Hepatocyte (in vitro differentiated cells): ENCODE data around the gene SLC17A9. TPM values are rescaled to one million over a fixed set of nuclear protein-coding genes. Genes with fewer than 3 reads are reported as not detected.

Source experiments
- DNase-seq: peaks from one replicate; pipeline ENCODE4 v3.0.0-alpha.2; 2016; ENCODE audit warnings: low spot score
- H2AFZ ChIP-seq: fragments of 200-600 bp; sonication (generic); 2 replicates; pipeline ENCODE4 v1.6.0; 2016; ENCODE audit warnings: antibody characterized with exemption, mild to moderate bottlenecking
- H3K27ac ChIP-seq: fragments of 200-600 bp; sonication (generic); 2 replicates; pipeline ENCODE4 v1.5.1; 2016; ENCODE audit warnings: mild to moderate bottlenecking
- H3K27me3 ChIP-seq: fragments of 200-600 bp; sonication (generic); 2 replicates; pipeline ENCODE4 v1.6.1; 2016
- H3K36me3 ChIP-seq: fragments of 200-600 bp; sonication (generic); replicated peaks from 2 replicates; pipeline ENCODE4 v1.5.1; 2016; ENCODE audit warnings: low read depth; ENCODE audit not compliant: insufficient read depth
- H3K4me1 ChIP-seq: fragments of 200-600 bp; sonication (generic); 2 replicates; pipeline ENCODE4 v1.5.1; 2016; ENCODE audit warnings: mild to moderate bottlenecking, moderate library complexity; ENCODE audit not compliant: insufficient read depth
- H3K4me2 ChIP-seq: fragments of 200-600 bp; sonication (generic); 2 replicates; pipeline ENCODE4 v1.6.0; 2016
- H3K4me3 ChIP-seq: fragments of 200-600 bp; sonication (generic); 2 replicates; pipeline ENCODE4 v1.5.1; 2016; ENCODE audit warnings: mild to moderate bottlenecking
- H3K79me2 ChIP-seq: fragments of 200-600 bp; sonication (generic); 2 replicates; pipeline ENCODE4 v1.6.0; 2017; ENCODE audit warnings: mild to moderate bottlenecking
- H3K9me2 ChIP-seq: fragments of 200-600 bp; sonication (generic); replicated peaks from 2 replicates; pipeline ENCODE4 v1.6.0; 2017; ENCODE audit warnings: mild to moderate bottlenecking; ENCODE audit not compliant: insufficient read depth
- H3K9me3 ChIP-seq: fragments of 200-600 bp; sonication (generic); 2 replicates; pipeline ENCODE4 v1.5.1; 2016; ENCODE audit warnings: low read depth, mild to moderate bottlenecking
- H4K20me1 ChIP-seq: fragments of 200-600 bp; sonication (generic); 2 replicates; pipeline ENCODE4 v1.6.0; 2016; ENCODE audit warnings: mild to moderate bottlenecking; ENCODE audit not compliant: insufficient read depth, poor library complexity, severe bottlenecking
- CTCF ChIP-seq: fragments of 200-600 bp; sonication (generic); IDR thresholded peaks from 2 replicates; pipeline ENCODE4 v1.5.1; 2016; ENCODE audit warnings: antibody characterized with exemption, mild to moderate bottlenecking; ENCODE audit not compliant: poor library complexity
- EZH2 ChIP-seq: fragments of 200-600 bp; sonication (generic); IDR thresholded peaks from 2 replicates; pipeline ENCODE4 v1.6.1; 2016; ENCODE audit warnings: antibody characterized with exemption, mild to moderate bottlenecking, borderline replicate concordance
- EZH2phosphoT487 ChIP-seq: fragments of 200-600 bp; sonication (generic); IDR thresholded peaks from one replicate; pipeline ENCODE4 v1.6.1; 2018; ENCODE audit warnings: antibody characterized with exemption, mild to moderate bottlenecking, low read depth, moderate library complexity; ENCODE audit not compliant: unreplicated experiment, severe bottlenecking
- WGBS: methylation state at CpG from one replicate; pipeline ENCODE4 v1.1.6; 2016; ENCODE audit warnings: low lambda C conversion rate; ENCODE audit errors: missing lambda C conversion rate; 5-methylcytosine and 5-hydroxymethylcytosine counted together
- polyA plus RNA-seq: library from polyadenylated mRNA; unstranded; fragments of >200 nt; fragmentation: Nextera tagmentation; extraction: Ambion mirVana; gene quantifications from 2 replicates; pipeline ENCODE4 v1.2.1, GENCODE V29; 2016
- total RNA-seq: library from RNA; depleted of rRNA; stranded (reverse); fragments of >200 nt; gene quantifications from 2 replicates; pipeline ENCODE4 v1.2.3, GENCODE V29; 2014

The SLC17A9 gene
- total and polyA plus RNA-seq, 2 experiments from 2014 or later = 26.9 to 83.9 TPM

- Histone ChIP-seq H3K27ac (no peak overlapping the region), H3K4me3 (no peak overlapping the region), H3K4me2 (no peak overlapping the region), H3K9me3 (no peaks in the 10 kb centered on the region), H3K4me1 (no peaks in the 10 kb centered on the region), H3K79me2 (no peaks in the 10 kb centered on the region), H3K27me3 (peaks cover 20% of the 10 kb centered on the region), H2AFZ (no peak overlapping the region), H4K20me1 (no peaks in the 10 kb centered on the region), H3K36me3 (no peaks in the 10 kb centered on the region), H3K9me2 (no peaks in the 10 kb centered on the region)
- no peak for TF ChIP-seq EZH2phosphoT487
- no peak for TF ChIP-seq EZH2
- TF ChIP-seq CTCF = no peak
- no peak for DNase-seq
- WGBS = 89% methylated on average over 23 of the region's 23 CpGs
Measured at GRCh38 chr20:62993856-62994494, 41.5 kb downstream of the SLC17A9 start.

GRCh38 chr20:62994869-62995281 is 42.4 kb downstream of the SLC17A9 start:
- H2AFZ ChIP-seq = no peak overlapping the region
- no peaks in the 10 kb centered on the region for H3K9me3 ChIP-seq
- no peaks in the 10 kb centered on the region for H3K9me2 ChIP-seq
- no peak for DNase-seq
- no peak overlapping the region for H3K4me2 ChIP-seq
- H3K4me1 ChIP-seq = no peaks in the 10 kb centered on the region
- 80% methylated on average over 19 of the region's 19 CpGs for WGBS
- H3K4me3 ChIP-seq = no peak overlapping the region
- H4K20me1 ChIP-seq = no peaks in the 10 kb centered on the region
- no peak overlapping the region for H3K27ac ChIP-seq
- H3K36me3 ChIP-seq = no peaks in the 10 kb centered on the region
- H3K79me2 ChIP-seq = no peaks in the 10 kb centered on the region
- TF ChIP-seq EZH2phosphoT487 (no peak), EZH2 (no peak), CTCF (no peak)
- peaks cover 23% of the 10 kb centered on the region for H3K27me3 ChIP-seq

- Histone ChIP-seq H3K79me2 (no peaks in the 10 kb centered on the region), H2AFZ (no peak overlapping the region), H3K4me1 (no peaks in the 10 kb centered on the region), H3K4me3 (no peak overlapping the region), H3K9me3 (no peaks in the 10 kb centered on the region), H3K4me2 (no peak overlapping the region), H3K36me3 (no peaks in the 10 kb centered on the region), H3K27me3 (peaks cover 29% of the 10 kb centered on the region), H3K27ac (no peak overlapping the region), H3K9me2 (no peaks in the 10 kb centered on the region), H4K20me1 (no peaks in the 10 kb centered on the region)
- DNase-seq = no peak
- TF ChIP-seq CTCF = no peak
- TF ChIP-seq EZH2phosphoT487 = no peak
- TF ChIP-seq EZH2 = no peak
- WGBS = 76% methylated on average over 11 of the region's 11 CpGs
Measured at GRCh38 chr20:62995481-62995880, 43.0 kb downstream of the SLC17A9 start.
